H1 (cell line): Measurements from ENCODE around the gene C16orf46. TPM values are rescaled to one million over a fixed set of nuclear protein-coding genes. Genes with fewer than 3 reads are reported as not detected.

Experiments used
- CTCF ChIA-PET: fragments of 300-600 bp; sonication (Branson Sonifier 250); formaldehyde crosslinking; loops from one replicate; lab custom pipeline; 2021; ENCODE audit not compliant: partially characterized antibody; lab: Charles Lee
- POLR2A ChIA-PET: fragments of 300-600 bp; sonication (Branson Sonifier 250); formaldehyde crosslinking; loops from one replicate; lab custom pipeline; 2021; ENCODE audit warnings: inconsistent platforms; ENCODE audit not compliant: partially characterized antibody; lab: Charles Lee
- DNase-seq, 2 experiments: peaks; one replicate each; pipeline versions ENCODE4 v3.0.0 to v3.0.0-alpha.2; 2010 to 2022; ENCODE audit warnings: low spot score in 2 of 2, low read depth in 1 of 2, mixed read lengths in 1 of 2
- FAIRE-seq: peaks from 2 replicates; lab custom pipeline; 2011; peaks lifted over from hg19 to GRCh38; lab: Jason Lieb, UNC
- H2AFZ ChIP-seq: 2 replicates; pipeline ENCODE4 v1.8.1; 2012; ENCODE audit warnings: low read length, inconsistent platforms
- H2AK5ac ChIP-seq: 2 replicates; pipeline ENCODE4 v1.6.1; 2013; ENCODE audit warnings: low read depth, low read length
- H2BK120ac ChIP-seq: replicated peaks from 2 replicates; pipeline ENCODE3; 2013; ENCODE audit warnings: low read depth, low read length, inconsistent platforms
- H2BK12ac ChIP-seq: 2 replicates; pipeline ENCODE4 v1.6.1; 2013; ENCODE audit warnings: low read depth, low read length
- H2BK15ac ChIP-seq: 2 replicates; pipeline ENCODE4 v1.6.1; 2013; ENCODE audit warnings: low read length
- H2BK20ac ChIP-seq: 2 replicates; pipeline ENCODE4 v1.6.1; 2013; ENCODE audit warnings: low read length
- H2BK5ac ChIP-seq: 2 replicates; pipeline ENCODE4 v1.6.1; 2013; ENCODE audit warnings: low read depth, low read length
- H3K14ac ChIP-seq: 2 replicates; pipeline ENCODE4 v1.6.1; 2013; ENCODE audit warnings: inconsistent platforms; ENCODE audit not compliant: insufficient read length
- H3K18ac ChIP-seq: 2 replicates; pipeline ENCODE4 v1.6.1; 2013; ENCODE audit warnings: low read length; ENCODE audit errors: extremely low read depth
- H3K23ac ChIP-seq: 2 replicates; pipeline ENCODE4 v1.6.1; 2013; ENCODE audit warnings: inconsistent platforms; ENCODE audit not compliant: insufficient read length
- H3K23me2 ChIP-seq: 2 replicates; pipeline ENCODE4 v1.6.1; 2013; ENCODE audit warnings: low read depth, low read length
- H3K27ac ChIP-seq: 2 replicates; pipeline ENCODE4 v1.6.1; 2011; ENCODE audit warnings: low read depth, low read length, inconsistent platforms
- H3K27me3 ChIP-seq, 4 experiments: replicated peaks in 1 of 4; 1 replicate in 1 of 4; 2 replicates in 3 of 4; pipeline versions ENCODE4 v1.6.1 to v1.8.1; 2011 to 2013; ENCODE audit warnings: low read length in 3 of 4, mild to moderate bottlenecking in 3 of 4, inconsistent platforms in 2 of 4, mixed read lengths in 2 of 4, moderate library complexity in 1 of 4; ENCODE audit not compliant: control insufficient read depth in 3 of 4, insufficient read depth in 3 of 4; ENCODE audit errors: extremely low read depth in 1 of 4
- H3K36me3 ChIP-seq, 4 experiments: 2 replicates each; pipeline versions ENCODE4 v1.6.1 to v1.8.1; 2011 to 2013; ENCODE audit warnings: mild to moderate bottlenecking in 4 of 4, low read length in 3 of 4, moderate library complexity in 2 of 4, control low read depth in 1 of 4, inconsistent platforms in 1 of 4; ENCODE audit not compliant: insufficient read depth in 4 of 4, control insufficient read depth in 2 of 4
- H3K4ac ChIP-seq: replicated peaks from 2 replicates; pipeline ENCODE3; 2013; ENCODE audit warnings: low read length, low read depth, mixed read lengths, inconsistent platforms; ENCODE audit not compliant: insufficient read length
- H3K4me1 ChIP-seq, 4 experiments: replicated peaks in 1 of 4; 1 replicate in 1 of 4; 2 replicates in 3 of 4; pipeline versions ENCODE4 v1.6.1 to v1.8.1; 2011 to 2013; ENCODE audit warnings: low read length in 3 of 4, inconsistent platforms in 2 of 4, mixed read lengths in 1 of 4; ENCODE audit not compliant: insufficient read depth in 4 of 4, control insufficient read depth in 3 of 4
- H3K4me2 ChIP-seq, 2 experiments: 2 replicates each; pipeline versions ENCODE4 v1.6.1 to v1.8.1; 2011 to 2013; ENCODE audit warnings: low read depth in 2 of 2, low read length in 2 of 2, control low read depth in 1 of 2, inconsistent platforms in 1 of 2, mild to moderate bottlenecking in 1 of 2; ENCODE audit not compliant: insufficient read depth in 1 of 2
- H3K4me3 ChIP-seq, 4 experiments: fragments of 200-600, 300-600 bp in 1 of 4; sonication (generic), shearing (Covaris generic), sonication (Bioruptor Twin) in 1 of 4; 2 replicates each; pipeline versions ENCODE4 v1.5.1 to v1.8.1; 2011 to 2016; ENCODE audit warnings: low read length in 4 of 4, low read depth in 3 of 4, control low read depth in 2 of 4, inconsistent platforms in 2 of 4, mild to moderate bottlenecking in 2 of 4, mixed read lengths in 1 of 4, moderate library complexity in 1 of 4; ENCODE audit not compliant: insufficient read depth in 2 of 4; ENCODE audit errors: extremely low read depth in 1 of 4
- H3K56ac ChIP-seq: replicated peaks from 2 replicates; pipeline ENCODE3; 2013; ENCODE audit warnings: low read depth, mild to moderate bottlenecking, mixed read lengths, low read length, inconsistent platforms; ENCODE audit not compliant: insufficient read length
- H3K79me1 ChIP-seq: 2 replicates; pipeline ENCODE4 v1.6.1; 2013; ENCODE audit warnings: low read depth, low read length, control low read depth
- H3K79me2 ChIP-seq, 2 experiments: 2 replicates each; pipeline versions ENCODE4 v1.6.1 to v1.8.1; 2012 to 2013; ENCODE audit warnings: low read length in 2 of 2, mild to moderate bottlenecking in 2 of 2, inconsistent platforms in 1 of 2; ENCODE audit not compliant: insufficient read depth in 2 of 2, control insufficient read depth in 1 of 2
- H3K9ac ChIP-seq, 4 experiments: replicated peaks in 1 of 4; 1 replicate in 1 of 4; 2 replicates in 3 of 4; pipeline versions ENCODE4 v1.6.1 to v1.8.1; 2011 to 2013; ENCODE audit warnings: low read depth in 3 of 4, low read length in 3 of 4, control low read depth in 2 of 4, mild to moderate bottlenecking in 2 of 4, moderate library complexity in 2 of 4, inconsistent platforms in 1 of 4; ENCODE audit errors: extremely low read depth in 1 of 4
- H3K9me3 ChIP-seq, 2 experiments: 2 replicates each; pipeline versions ENCODE4 v1.6.1 to v1.8.1; 2012 to 2013; ENCODE audit warnings: mild to moderate bottlenecking in 2 of 2, moderate library complexity in 2 of 2, control low read depth in 1 of 2, inconsistent platforms in 1 of 2, low read depth in 1 of 2, low read length in 1 of 2, mixed read lengths in 1 of 2; ENCODE audit not compliant: insufficient read depth in 2 of 2
- H4K20me1 ChIP-seq, 2 experiments: replicated peaks in 1 of 2; 2 replicates each; pipeline versions ENCODE3 to v1.8.1; 2011 to 2013; ENCODE audit warnings: inconsistent platforms in 2 of 2, low read length in 2 of 2, mild to moderate bottlenecking in 1 of 2; ENCODE audit not compliant: insufficient read depth in 2 of 2, control insufficient read depth in 1 of 2
- H4K5ac ChIP-seq: 2 replicates; pipeline ENCODE4 v1.6.1; 2013; ENCODE audit warnings: low read length, low read depth, mixed read lengths, inconsistent platforms; ENCODE audit not compliant: insufficient read length
- H4K8ac ChIP-seq: 2 replicates; pipeline ENCODE4 v1.8.0; 2013; ENCODE audit warnings: mild to moderate bottlenecking, moderate library complexity, low read length, inconsistent platforms; ENCODE audit not compliant: insufficient read depth; ENCODE audit errors: extremely low read depth
- H4K91ac ChIP-seq: replicated peaks from 2 replicates; pipeline ENCODE3; 2013; ENCODE audit warnings: low read length, mixed read lengths, inconsistent platforms; ENCODE audit not compliant: insufficient read length
- BACH1 ChIP-seq: IDR thresholded peaks from 2 replicates; pipeline ENCODE4 v1.6.1; 2012; ENCODE audit warnings: low read length, improper control_type of control experiment
- BRCA1 ChIP-seq: IDR thresholded peaks from 2 replicates; pipeline ENCODE4 v1.6.1; 2012; ENCODE audit warnings: low read depth, low read length, improper control_type of control experiment
- EGR1 ChIP-seq: IDR thresholded peaks from 2 replicates; pipeline ENCODE4 v1.6.1; 2011; ENCODE audit warnings: low read depth, low read length, borderline replicate concordance
- GABPA ChIP-seq: IDR thresholded peaks from 2 replicates; pipeline ENCODE4 v1.6.1; 2011; ENCODE audit warnings: mild to moderate bottlenecking, low read length, moderate library complexity, borderline replicate concordance; ENCODE audit not compliant: insufficient read depth
- MAFK ChIP-seq: IDR thresholded peaks from 2 replicates; pipeline ENCODE4 v1.6.1; 2012; ENCODE audit warnings: low read depth, mild to moderate bottlenecking, improper control_type of control experiment, low read length
- PHF8 ChIP-seq: fragments of 200-600 bp; sonication (generic); conservative IDR thresholded peaks from 2 replicates; pipeline ENCODE4 v1.7.1; 2012; ENCODE audit warnings: low read depth, mild to moderate bottlenecking, inconsistent platforms, low read length, moderate library complexity
- POU5F1 ChIP-seq: IDR thresholded peaks from 2 replicates; pipeline ENCODE4 v1.6.1; 2011; ENCODE audit warnings: low read depth, mild to moderate bottlenecking, low read length, moderate library complexity
- RAD21 ChIP-seq, 2 experiments: IDR thresholded peaks in 1 of 2; conservative IDR thresholded peaks in 1 of 2; 2 replicates each; pipeline ENCODE4 v1.6.1; 2011; ENCODE audit warnings: low read depth in 2 of 2, low read length in 2 of 2, improper control_type of control experiment in 1 of 2, inconsistent platforms in 1 of 2, mild to moderate bottlenecking in 1 of 2, moderate library complexity in 1 of 2
- RFX5 ChIP-seq: IDR thresholded peaks from 2 replicates; pipeline ENCODE4 v1.6.1; 2011; ENCODE audit warnings: low read depth, low read length, improper control_type of control experiment, borderline replicate concordance
- TBP ChIP-seq: IDR thresholded peaks from 2 replicates; pipeline ENCODE4 v1.6.1; 2011; ENCODE audit warnings: low read depth, low read length, improper control_type of control experiment
- USF2 ChIP-seq: IDR thresholded peaks from 2 replicates; pipeline ENCODE4 v1.6.1; 2011; ENCODE audit warnings: low read length, improper control_type of control experiment
- YY1 ChIP-seq: IDR thresholded peaks from 2 replicates; pipeline ENCODE4 v1.6.1; 2011; ENCODE audit warnings: low read depth, mild to moderate bottlenecking, low read length
- WGBS, 2 experiments: shearing (Covaris generic) in 1 of 2; methylation state at CpG; one replicate each; pipeline versions ENCODE4 v1.1.6 to v1.1.7; 2013 to 2015; ENCODE audit warnings: low lambda C conversion rate in 2 of 2, mixed read lengths in 2 of 2, inconsistent platforms in 1 of 2, low coverage in 1 of 2, missing lambda C conversion rate in 1 of 2; ENCODE audit not compliant: insufficient replicate concordance in 2 of 2, insufficient coverage in 1 of 2, insufficient read length in 1 of 2; ENCODE audit errors: extremely low coverage in 1 of 2, missing lambda C conversion rate in 1 of 2; 5-methylcytosine and 5-hydroxymethylcytosine counted together
- polyA plus RNA-seq, 7 experiments: library from polyadenylated mRNA; depleted of rRNA in 3 of 7; stranded (reverse) in 5 of 7; unstranded in 2 of 7; fragments of >200 nt in 5 of 7; fragments of 200-250 nt in 2 of 7; gene quantifications; 1 replicate in 5 of 7; 2 replicates in 1 of 7; 4 replicates in 1 of 7; pipeline versions ENCODE4 v1.2.1 to v1.2.3, GENCODE V29; 2011 to 2013; ENCODE audit warnings: missing spikeins in 2 of 7, mixed read lengths in 2 of 7
- total RNA-seq: library from RNA; stranded (reverse); fragmentation: NEBNext Ultra II Directional; extraction: Animal tissue kit (Norgen Biotek cat#: 25700); gene quantifications from 2 replicates; pipeline ENCODE4 v1.2.1, GENCODE V29; 2021

Gene C16orf46
- total and polyA plus RNA-seq, 2 of the 8 experiments (the other 6 are each of a cell fraction or from before 2014, with no cell fraction given): 0.48 to 0.60 TPM

GRCh38 chr16:81061871-81062608 is 15.0 kb downstream of the C16orf46 start:
- Histone ChIP-seq H2AK5ac (no peak overlapping the region), H3K18ac (no peak overlapping the region), H3K4me1 (peaks cover 2 to 14% (median 5%) of the 10 kb centered on the region in 4 experiments; a peak in 5 of 7 replicates), H2BK12ac (no peak overlapping the region), H3K79me1 (no peaks in the 10 kb centered on the region), H3K56ac (no peak overlapping the region), H2BK20ac (0 out of 2 replicates have a peak overlapping the region, but pooled peaks have one; percentile 72), H3K27ac (no peak overlapping the region), H2BK120ac (no peak overlapping the region), H4K20me1 (no peaks in the 10 kb centered on the region), H3K23ac (no peak overlapping the region), H3K4ac (no peak overlapping the region), H3K4me2 (no peak overlapping the region; a peak in 1 of 4 replicates), H4K91ac (no peak overlapping the region), H4K8ac (no peak overlapping the region), H4K5ac (no peak overlapping the region), H3K14ac (no peak overlapping the region), H2AFZ (no peak overlapping the region), H3K9me3 (no peaks in the 10 kb centered on the region), H3K79me2 (no peaks in the 10 kb centered on the region), H3K23me2 (no peaks in the 10 kb centered on the region), H3K27me3 (no peaks in the 10 kb centered on the region), H2BK5ac (no peak overlapping the region), H2BK15ac (no peak overlapping the region), H3K9ac (no peak overlapping the region), H3K4me3 (no peak overlapping the region), H3K36me3 (no peaks in the 10 kb centered on the region)
- DNase-seq: no peak
- CTCF ChIA-PET: interaction anchor here (0.6 to 1.1 kb wide), 3 partner anchors 9 to 766 kb away, joined by 3 to 5 read pairs (median 3); no protein-coding TSS in a partner anchor
- FAIRE-seq: no peak
- POLR2A ChIA-PET: no interaction called here
- WGBS, 2 experiments: 85% methylated on average over 10 of the region's 10 CpGs; no CpG with 5 or more reads in 1 of the 2 experiments
- no peak for TF ChIP-seq RAD21 (IDR thresholded peaks at IDR 0.05 in 1 of 2, conservative IDR thresholded peaks at IDR 0.05 in 1 of 2; ENCODE audit: low read depth in 2 of 2, low read length in 2 of 2)
- TF ChIP-seq EGR1: no peak
- TF ChIP-seq TBP: no peak
- no peak for TF ChIP-seq BRCA1
- no peak for TF ChIP-seq POU5F1
- TF ChIP-seq BACH1: no peak
- TF ChIP-seq GABPA: no peak
- no peak for TF ChIP-seq RFX5
- no peak for TF ChIP-seq MAFK
- TF ChIP-seq PHF8: no peak
- no peak for TF ChIP-seq USF2
- no peak for TF ChIP-seq YY1
